Measurements from ENCODE around the gene TBC1D21. TPM values are rescaled to one million over a fixed set of nuclear protein-coding genes. Genes with fewer than 3 reads are reported as not detected.

TBC1D21 gene
- total and polyA plus RNA-seq, 2 of the 4 experiments (the other 2 are of a cell fraction), result not detected

- dilution Hi-C loops (cut with HindIII; ENCODE audit: low sequenced_read_pairs, unreplicated experiment) (no loop called here), in situ Hi-C loops (cut with MboI; ENCODE audit: low sequenced_read_pairs) (no loop called here), intact Hi-C loops (cut with micrococcal nuclease) (no loop called here)
- ATAC-seq (ENCODE audit: low read depth), result no peak
- H3K23ac ChIP-seq (ENCODE audit: low read depth, low read length), result no peak overlapping the region
- no peak overlapping the region for H2BK15ac ChIP-seq (ENCODE audit: low read depth, low read length)
- no peak overlapping the region for H3K4me3 ChIP-seq (ENCODE audit: insufficient read depth, low read depth, low read length)
- no peaks in the 10 kb centered on the region for H3K79me1 ChIP-seq (ENCODE audit: low read depth in 1 of 2, low read length in 2 of 2)
- no peak overlapping the region for H2BK5ac ChIP-seq (ENCODE audit: low read depth, low read length, poor library complexity, severe bottlenecking)
- ChIA-PET POLR2A (ENCODE audit: unreplicated experiment) (no interaction called here), CTCF (no interaction called here)
- DNase-seq, result no peak
- H4K5ac ChIP-seq (ENCODE audit: low read depth, low read length), result no peak overlapping the region
- H3K9ac ChIP-seq (ENCODE audit: low read depth, low read length), result no peak overlapping the region
- no peak overlapping the region for H3K4me2 ChIP-seq (ENCODE audit: low read depth, low read length)
- H2AFZ ChIP-seq (replicated peaks; ENCODE audit: low read length, poor library complexity), result no peak overlapping the region
- H4K20me1 ChIP-seq (ENCODE audit: insufficient read depth, low read length), result no peaks in the 10 kb centered on the region; the same call in 1 of the 2 replicates
- H3K9me3 ChIP-seq (ENCODE audit: control insufficient read depth, insufficient read depth, low read length), result peaks cover 5% of the 10 kb centered on the region
- H2AK5ac ChIP-seq (ENCODE audit: low read depth, low read length), result no peak overlapping the region
- H2AK9ac ChIP-seq (replicated peaks; ENCODE audit: low read depth, low read length, poor library complexity), result no peak overlapping the region
- H2BK120ac ChIP-seq (ENCODE audit: low read depth, low read length), result no peak overlapping the region
- H3K56ac ChIP-seq (ENCODE audit: extremely low read depth, insufficient read depth, low read length), result no peak overlapping the region
- H3K9me1 ChIP-seq (ENCODE audit: insufficient read depth, low read length), result no peaks in the 10 kb centered on the region
- H4K8ac ChIP-seq (ENCODE audit: low read depth in 2 of 2, low read length in 2 of 2), result no peak overlapping the region
- no TSS peak for BruUV-seq (replicated peaks)
- no peak overlapping the region for H3K18ac ChIP-seq (ENCODE audit: low read depth, low read length)
- no peak overlapping the region for H3K27ac ChIP-seq (ENCODE audit: insufficient read depth, low read length)
- H3K27me3 ChIP-seq (ENCODE audit: control insufficient read depth, insufficient read depth, low read length), result no peaks in the 10 kb centered on the region
- no peak overlapping the region for H2BK20ac ChIP-seq (ENCODE audit: low read depth, low read length)
- H3K36me3 ChIP-seq (ENCODE audit: control insufficient read depth, insufficient read depth, low read length), result peaks cover 3% of the 10 kb centered on the region
- peaks cover 4% of the 10 kb centered on the region for H3K4me1 ChIP-seq (ENCODE audit: control insufficient read depth, insufficient read depth, low read length)
- no peak overlapping the region for H3K14ac ChIP-seq (replicated peaks; ENCODE audit: low read depth, low read length)
- no peak overlapping the region for H3K4ac ChIP-seq (ENCODE audit: low read depth, low read length)
- whole genome bisulfite sequencing, 2 experiments (ENCODE audit: extremely low coverage in 2 of 2, insufficient read length in 1 of 2), result no CpG with 5 or more reads among the region's 7 CpGs
- TF ChIP-seq NFE2L2 (IDR thresholded peaks at IDR 0.05; ENCODE audit: low read depth, low read length) (no peak), MXI1 (IDR thresholded peaks at IDR 0.05; ENCODE audit: borderline replicate concordance, low read depth, low read length) (no peak), CHD1 (IDR thresholded peaks at IDR 0.05; ENCODE audit: low read depth, low read length) (no peak), POLR2A (IDR thresholded peaks at IDR 0.05; ENCODE audit: low read depth, low read length) (no peak), FOS (IDR thresholded peaks at IDR 0.05; ENCODE audit: low read depth, low read length) (no peak), MAZ (IDR thresholded peaks at IDR 0.05; ENCODE audit: borderline replicate concordance, low read depth, low read length) (no peak), RFX5 (IDR thresholded peaks at IDR 0.05; ENCODE audit: low read depth, low read length) (no peak), RCOR1 (IDR thresholded peaks at IDR 0.05; ENCODE audit: insufficient replicate concordance, low read length) (no peak), SMC3 (IDR thresholded peaks at IDR 0.05; ENCODE audit: low read depth, low read length) (no peak)
- no peak overlapping the region for H4K91ac ChIP-seq (ENCODE audit: insufficient read depth, low read depth, low read length)
Measured at GRCh38 chr15:73912030-73912596, 38.7 kb downstream of the TBC1D21 start.

Data from IMR-90 (cell line).